Embryonic facial prominence (tissue), 1 donor: ENCODE results near the gene ZNF562.

Experiments used
- DNase-seq: peaks from one replicate; pipeline ENCODE4 v3.0.0-alpha.2; 2016; ENCODE audit errors: extremely low spot score

Gene ZNF562

DNA sequence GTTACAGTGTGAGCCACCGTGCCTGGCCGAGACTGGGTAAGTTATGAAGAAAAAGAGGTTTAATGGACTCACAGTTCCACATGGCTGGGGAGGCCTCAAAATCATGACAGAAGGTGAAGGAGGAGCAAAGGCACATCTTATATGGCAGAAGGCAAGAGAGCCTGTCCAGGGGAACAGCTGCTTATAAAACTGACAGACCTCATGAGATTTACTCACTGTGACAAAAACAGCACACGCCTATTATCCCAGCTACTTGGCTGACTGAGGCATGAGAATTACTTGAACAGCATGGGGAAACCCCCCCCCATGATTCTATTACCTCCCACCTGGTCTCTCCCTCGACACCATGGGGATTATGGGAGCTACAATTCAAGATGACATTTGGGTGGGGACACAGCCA lies 30.4 kb downstream of the ZNF562 start:
- DNase-seq: no peak

DNA sequence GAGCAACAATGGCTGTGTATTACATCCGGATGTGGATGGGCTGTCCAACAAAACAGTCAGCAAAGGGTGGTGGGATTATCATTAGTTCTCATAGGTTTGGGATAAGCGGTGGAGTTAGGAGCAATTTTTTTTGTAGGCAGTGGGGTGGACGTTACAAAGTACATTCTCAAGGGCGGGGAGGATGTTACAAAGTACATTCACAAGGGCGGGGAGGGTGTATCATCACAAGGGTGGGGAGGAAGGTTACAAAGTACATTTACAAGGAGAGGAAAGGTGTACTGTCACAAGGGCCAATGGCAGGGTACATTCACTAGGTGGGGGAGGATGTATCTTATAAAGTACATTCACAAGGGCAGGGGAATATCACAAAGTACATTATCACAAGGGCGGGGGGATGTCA lies 33.1 kb downstream of the ZNF562 start:
- DNase-seq: no peak

DNA sequence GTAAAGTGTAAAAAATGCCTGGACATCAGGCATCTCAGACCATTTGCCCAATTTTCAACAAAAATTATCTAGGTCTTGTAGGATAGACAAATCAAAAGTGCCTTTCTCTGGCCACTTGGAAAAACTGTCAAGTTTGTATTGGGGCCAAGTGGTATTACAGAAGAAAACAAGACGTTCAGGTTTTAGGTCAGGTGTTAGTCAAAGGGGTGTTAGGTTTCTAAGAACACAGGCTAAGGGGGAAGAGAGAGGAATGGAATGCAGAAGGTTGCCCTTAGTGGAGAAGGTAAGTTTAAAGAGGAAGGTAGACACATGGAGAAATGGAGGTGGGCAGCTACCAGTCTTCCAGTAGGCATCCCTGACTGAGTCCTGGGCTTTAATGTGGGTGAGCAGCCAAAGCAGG lies 33.9 kb downstream of the ZNF562 start:
- no peak for DNase-seq

DNA sequence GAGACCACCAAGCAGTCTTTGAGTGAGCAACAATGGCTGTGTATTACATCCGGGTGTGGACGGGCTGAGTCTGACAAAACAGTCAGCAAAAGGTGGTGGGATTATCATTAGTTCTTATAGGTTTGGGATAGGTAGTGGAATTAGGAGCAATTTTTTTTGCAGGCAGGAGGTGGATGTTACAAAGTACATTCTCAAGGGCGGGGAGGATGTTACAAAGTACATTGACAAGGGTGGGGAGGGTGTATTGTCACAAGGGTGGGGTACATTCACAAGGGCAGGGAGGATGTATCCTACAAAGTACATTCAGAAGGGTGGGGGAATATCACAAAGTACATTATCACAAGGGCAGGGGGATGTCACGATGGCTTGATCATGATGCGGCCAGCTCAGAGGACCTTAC lies 38.9 kb downstream of the ZNF562 start:
- DNase-seq: no peak

DNA sequence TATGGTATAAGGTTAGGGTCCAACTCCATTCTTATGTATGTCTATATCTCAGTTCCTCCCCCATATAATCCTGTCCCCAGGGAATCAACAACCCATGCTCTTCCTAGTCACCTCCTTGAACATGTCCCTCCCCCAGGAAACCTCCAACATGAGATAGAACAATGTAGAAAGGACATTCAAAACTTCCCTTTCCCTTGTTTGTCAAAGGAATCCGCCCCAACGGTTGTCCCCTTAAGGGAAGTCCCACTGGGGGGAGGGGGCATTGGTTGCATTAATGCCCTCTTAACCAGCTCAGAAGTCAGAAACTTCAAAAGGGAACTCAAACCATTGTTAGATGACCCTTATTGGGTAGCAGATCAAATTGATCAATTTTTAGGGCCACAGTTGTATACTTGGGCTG lies 47.0 kb downstream of the ZNF562 start:
- no peak for DNase-seq

DNA sequence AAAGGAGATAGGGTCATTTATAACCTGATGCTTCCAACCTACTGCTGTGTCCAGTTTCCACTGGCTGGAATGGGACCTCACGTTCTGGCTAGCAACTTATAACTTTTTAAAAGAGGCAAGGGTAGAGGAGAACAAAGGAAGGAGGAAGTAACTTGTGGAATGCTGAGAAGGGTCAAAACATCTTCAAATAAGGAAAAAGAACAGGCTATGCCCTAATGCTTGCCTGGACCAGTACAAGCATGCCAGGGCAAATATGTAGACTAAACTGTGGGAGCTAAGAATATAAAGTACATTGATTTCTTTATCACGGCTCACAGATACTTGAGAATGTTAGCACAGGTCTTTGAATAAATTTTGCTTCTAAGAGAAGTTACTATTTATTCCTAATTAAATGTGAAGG lies 52.4 kb downstream of the ZNF562 start:
- no peak for DNase-seq

DNA sequence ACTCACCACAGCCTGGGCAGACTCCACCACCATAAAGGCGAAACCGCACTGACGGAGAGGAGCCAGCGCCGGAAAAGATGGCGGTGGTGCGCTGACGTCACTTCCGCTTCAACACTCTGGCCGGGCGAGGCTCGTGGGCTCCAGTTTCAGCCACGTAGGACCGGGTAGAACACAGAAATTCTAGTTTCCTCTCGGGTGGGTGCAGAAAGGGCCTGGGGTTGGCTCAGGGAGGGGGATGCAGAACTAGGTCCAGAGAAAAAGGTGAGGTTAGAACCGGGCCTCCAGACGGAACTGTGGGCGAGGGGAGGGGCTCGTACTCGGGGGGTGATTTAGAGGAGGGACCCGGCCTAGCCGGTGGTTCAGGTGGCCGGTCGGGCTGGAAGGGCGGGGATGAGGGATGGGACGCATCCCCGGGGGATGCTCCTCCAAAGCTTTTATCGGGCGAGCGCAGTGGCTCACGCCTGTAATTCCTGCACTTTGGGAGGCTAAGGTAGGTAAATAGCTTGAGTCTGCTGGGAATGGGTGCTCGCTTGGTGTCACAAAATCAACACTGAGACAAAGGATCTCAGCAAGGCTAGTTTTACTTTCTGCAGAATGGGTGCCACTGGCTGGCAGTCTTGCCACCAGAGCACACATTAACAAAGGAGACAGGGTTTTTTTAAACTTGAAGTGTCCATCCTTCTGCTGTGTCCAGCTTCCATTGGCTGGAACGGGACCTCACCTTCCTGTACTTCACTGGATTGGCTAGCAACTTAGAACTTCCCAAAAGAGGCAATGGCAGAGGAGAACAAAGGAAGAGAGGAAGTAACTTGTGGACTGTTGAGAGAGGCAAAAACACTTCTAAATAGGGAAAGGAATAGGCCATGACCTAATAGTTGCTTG lies 53.5 kb downstream of the ZNF562 start, which contains the start of gene ZNF561:
TSS of gene ZNF561 (minus strand) at position 77 of the 882 bp plus-strand sequence. CDS start 1,776 bp downstream, outside the sequence.
- peak; percentile 78 for DNase-seq

DNA sequence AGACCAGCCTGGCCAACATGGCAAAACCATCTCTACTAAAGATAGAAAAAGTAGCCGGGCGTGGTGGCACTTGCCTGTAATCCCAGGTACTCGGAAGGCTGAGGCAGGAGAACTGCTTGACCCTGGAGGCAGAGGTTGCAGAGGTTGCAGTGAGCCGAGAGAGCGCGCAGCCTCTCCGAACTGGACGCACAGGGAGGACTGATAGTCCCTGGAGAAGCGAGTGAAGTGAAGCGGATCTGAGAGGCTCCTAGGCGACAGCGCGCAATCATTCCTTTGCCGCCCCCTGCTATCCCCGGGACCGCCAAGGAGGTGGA lies 54.1 kb downstream of the ZNF562 start:
- no peak for DNase-seq

DNA sequence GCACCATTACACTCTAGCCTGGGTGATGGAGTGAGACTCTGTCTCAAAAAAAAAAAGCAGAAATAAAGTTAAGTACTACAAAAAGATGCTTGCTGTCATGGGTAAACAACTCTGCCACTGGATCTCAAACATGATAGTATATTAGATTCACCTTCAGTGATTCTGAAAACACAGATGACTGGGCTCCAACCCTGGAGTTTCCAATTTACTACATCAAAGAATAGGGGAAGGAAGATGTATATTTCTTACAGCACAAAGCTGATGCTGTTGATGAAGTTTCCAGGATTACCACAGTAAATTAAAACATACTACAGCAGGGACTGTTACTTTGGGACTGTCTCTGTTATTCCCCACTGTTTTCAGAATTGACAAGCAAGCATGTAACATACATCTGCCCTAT lies 59.1 kb downstream of the ZNF562 start:
- no peak for DNase-seq

DNA sequence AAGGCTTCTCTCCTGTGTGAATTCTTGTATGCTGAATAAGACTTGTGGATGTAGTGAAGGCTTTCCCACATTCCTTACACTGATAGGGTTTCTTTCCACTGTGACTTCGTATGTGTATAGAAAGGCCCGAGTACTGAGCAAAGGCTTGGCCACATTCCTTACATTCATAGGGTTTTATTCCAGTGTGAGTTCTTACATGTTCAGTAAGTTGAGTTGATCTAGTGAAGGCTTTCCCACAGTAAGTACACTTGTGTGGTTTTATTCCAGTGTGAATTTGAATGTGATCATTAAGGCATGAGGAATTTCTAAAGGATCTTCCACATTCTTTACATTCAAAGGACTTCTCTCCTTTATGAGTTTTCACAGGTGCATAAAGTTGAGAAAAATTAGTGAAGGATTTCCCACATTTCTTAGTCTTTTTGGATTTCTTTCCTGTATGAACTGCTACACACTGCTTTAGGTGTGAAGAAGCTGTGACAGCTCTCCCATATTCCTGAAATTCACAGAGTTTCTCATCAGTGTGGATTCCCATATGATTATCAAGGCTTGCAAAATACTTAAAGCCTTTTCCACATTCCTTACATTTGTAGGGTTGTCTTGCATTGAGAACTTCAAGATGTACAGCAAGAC lies 64.3 kb downstream of the ZNF562 start:
- no peak for DNase-seq

DNA sequence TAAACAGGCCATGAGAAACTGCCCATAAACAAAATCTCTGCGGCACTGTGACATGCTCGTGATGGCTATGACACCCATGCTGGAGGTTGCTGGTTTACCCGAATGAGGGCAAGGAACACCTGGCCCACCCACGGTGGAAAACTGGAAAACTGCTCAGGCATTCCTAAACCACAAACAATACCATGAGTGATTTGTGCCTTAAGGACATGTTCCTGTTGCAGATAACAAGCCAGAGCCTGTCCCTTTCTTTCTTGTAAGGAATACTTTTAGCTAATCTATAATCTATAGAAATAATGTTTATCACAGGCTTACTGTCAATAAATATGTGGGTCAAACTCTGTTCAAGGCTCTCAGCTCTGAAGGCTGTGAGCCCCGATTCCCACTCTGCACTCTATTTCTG lies 66.0 kb downstream of the ZNF562 start:
- no peak for DNase-seq

DNA sequence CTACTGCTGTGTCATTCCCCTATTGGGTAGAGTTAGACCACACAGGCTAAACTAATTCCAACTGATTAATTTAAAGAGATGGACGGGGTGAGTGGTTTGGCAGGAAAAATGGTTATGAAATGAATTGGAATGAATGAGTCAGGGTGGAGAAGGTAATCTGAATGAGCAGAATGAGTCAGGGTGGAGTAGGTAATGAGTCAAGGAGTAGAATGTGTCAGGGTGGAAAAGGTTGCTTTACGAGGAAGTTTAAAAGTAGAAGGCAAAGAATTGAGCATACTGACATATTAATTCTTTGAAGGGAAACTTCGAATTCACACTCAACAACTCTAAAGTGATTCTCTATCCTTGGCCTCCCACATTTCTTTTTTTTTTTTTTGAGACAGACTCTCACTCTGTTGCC lies 77.9 kb downstream of the ZNF562 start:
- DNase-seq: no peak
